Stimulated activated naive CD8-positive, alpha-beta T cell treated with anti-CD3 and anti-CD28 coated beads, Interleukin-15, amount 100 ng/mL, for 72 hours (primary cell): ENCODE results near the gene SZT2.
A peak's percentile ranks its signal among the peaks of the same experiment; 100 is the strongest.
"Not testable (repeated sequence)": the region's sequence is repeated elsewhere in the genome, so short reads cannot be mapped to it uniquely, and the experiment has no call there.

Experiments used
- ATAC-seq: fragments of 150-1000 bp; cut with Tn5 transposase; 2 replicates; pipeline ENCODE4 v1.10.0; 2021; ENCODE audit warnings: mild to moderate bottlenecking, moderate library complexity
- DNase-seq, 2 donors: peaks; one replicate each; pipeline ENCODE4 v3.0.0; 2021 to 2022
- H3K27ac Mint-ChIP-seq, 2 donors: one replicate each; pipeline ENCODE4 v1.8.0; 2022; ENCODE audit warnings: mild to moderate bottlenecking in 2 of 2, mixed read lengths in 2 of 2, moderate library complexity in 2 of 2
- H3K27me3 Mint-ChIP-seq: one replicate; pipeline ENCODE4 v1.8.0; 2022; ENCODE audit warnings: mixed read lengths
- H3K4me1 Mint-ChIP-seq: one replicate; pipeline ENCODE4 v1.8.0; 2022; ENCODE audit warnings: mild to moderate bottlenecking, mixed read lengths
- H3K4me3 Mint-ChIP-seq, 2 donors: one replicate each; pipeline ENCODE4 v1.8.0; 2022; ENCODE audit warnings: mild to moderate bottlenecking in 2 of 2, mixed read lengths in 2 of 2, moderate library complexity in 1 of 2
- H3K9me3 Mint-ChIP-seq, 2 donors: one replicate each; pipeline ENCODE4 v1.8.0; 2022; ENCODE audit warnings: mixed read lengths in 2 of 2

SZT2 gene

GRCh38 chr1:43400441-43400840, 10.7 kb downstream of the SZT2 start:
- peaks cover 12% of the 10 kb centered on the region for H3K4me1 Mint-ChIP-seq
- H3K27ac Mint-ChIP-seq, ATAC-seq, H3K27me3 Mint-ChIP-seq, DNase-seq, H3K9me3 Mint-ChIP-seq, H3K4me3 Mint-ChIP-seq: not testable (repeated sequence)

GRCh38 chr1:43402089-43402865, 12.6 kb downstream of the SZT2 start:
- Mint-ChIP-seq H3K9me3 (no peaks in the 10 kb centered on the region), H3K27ac (peak overlapping the region in 1 of 2 donors; percentile 59), H3K4me3 (no peak overlapping the region), H3K27me3 (no peaks in the 10 kb centered on the region), H3K4me1 (peaks cover 12% of the 10 kb centered on the region)
- ATAC-seq, result no peak
- no peak for DNase-seq

- Mint-ChIP-seq H3K27me3 (no peaks in the 10 kb centered on the region), H3K4me3 (no peak overlapping the region), H3K9me3 (no peaks in the 10 kb centered on the region), H3K4me1 (peaks cover 12% of the 10 kb centered on the region), H3K27ac (peak overlapping the region; percentile 42 to 69)
- DNase-seq (no peak), ATAC-seq (no peak)
Measured at GRCh38 chr1:43404353-43404752, 14.7 kb downstream of the SZT2 start.

- no peaks in the 10 kb centered on the region for H3K27me3 Mint-ChIP-seq
Measured at GRCh38 chr1:43405219-43405875, 15.6 kb downstream of the SZT2 start.

GRCh38 chr1:43405876-43406234, 16.2 kb downstream of the SZT2 start:
- peak overlapping the region; percentile 43 to 49 for H3K27ac Mint-ChIP-seq

More at GRCh38 chr1:43405219-43405875, 15.6 kb downstream of the SZT2 start:
- ATAC-seq (no peak), DNase-seq (no peak)
- Mint-ChIP-seq H3K9me3 (no peaks in the 10 kb centered on the region), H3K27ac (peak overlapping the region; percentile 43 to 49), H3K4me3 (no peak overlapping the region), H3K4me1 (peaks cover 12% of the 10 kb centered on the region)

GRCh38 chr1:43410571-43410970, 20.9 kb downstream of the SZT2 start:
- Mint-ChIP-seq H3K4me1 (no peaks in the 10 kb centered on the region), H3K27me3 (no peaks in the 10 kb centered on the region), H3K27ac (no peak overlapping the region), H3K9me3 (no peaks in the 10 kb centered on the region), H3K4me3 (no peak overlapping the region)
- DNase-seq (no peak), ATAC-seq (no peak)

More at GRCh38 chr1:43405876-43406234, 16.2 kb downstream of the SZT2 start:
- Mint-ChIP-seq H3K4me3 (no peak overlapping the region), H3K4me1 (peaks cover 12% of the 10 kb centered on the region), H3K27me3 (no peaks in the 10 kb centered on the region), H3K9me3 (no peaks in the 10 kb centered on the region)
- no peak for DNase-seq
- no peak for ATAC-seq

- not testable (repeated sequence) for H3K4me1 Mint-ChIP-seq, H3K27ac Mint-ChIP-seq, ATAC-seq, H3K9me3 Mint-ChIP-seq, H3K27me3 Mint-ChIP-seq, H3K4me3 Mint-ChIP-seq, DNase-seq
Measured at GRCh38 chr1:43413426-43413825, 23.7 kb downstream of the SZT2 start.

- H3K27me3 Mint-ChIP-seq, result no peaks in the 10 kb centered on the region
- no peak overlapping the region for H3K4me3 Mint-ChIP-seq
- DNase-seq (peak; percentile 64 to 66), ATAC-seq (peak; percentile 97)
- H3K4me1 Mint-ChIP-seq, result no peaks in the 10 kb centered on the region
- no peak overlapping the region for H3K27ac Mint-ChIP-seq
- H3K9me3 Mint-ChIP-seq, result no peaks in the 10 kb centered on the region
Measured at GRCh38 chr1:43414634-43415223, 25.0 kb downstream of the SZT2 start.

GRCh38 chr1:43415901-43416300, 26.2 kb downstream of the SZT2 start:
- Mint-ChIP-seq H3K27ac (no peak overlapping the region), H3K27me3 (no peaks in the 10 kb centered on the region), H3K4me1 (no peaks in the 10 kb centered on the region), H3K9me3 (no peaks in the 10 kb centered on the region), H3K4me3 (no peak overlapping the region)
- DNase-seq (no peak), ATAC-seq (no peak)

GRCh38 chr1:43418858-43419257, 29.2 kb downstream of the SZT2 start:
- Mint-ChIP-seq H3K4me1 (no peaks in the 10 kb centered on the region), H3K27me3 (no peaks in the 10 kb centered on the region), H3K4me3 (no peak overlapping the region), H3K9me3 (no peaks in the 10 kb centered on the region), H3K27ac (no peak overlapping the region)
- ATAC-seq, result no peak
- DNase-seq, result no peak

GRCh38 chr1:43419627-43420425, 30.1 kb downstream of the SZT2 start:
- H3K4me3 Mint-ChIP-seq, result no peak overlapping the region
- H3K27ac Mint-ChIP-seq, result no peak overlapping the region
- no peaks in the 10 kb centered on the region for H3K4me1 Mint-ChIP-seq
- H3K9me3 Mint-ChIP-seq, result no peaks in the 10 kb centered on the region
- no peak for DNase-seq
- no peaks in the 10 kb centered on the region for H3K27me3 Mint-ChIP-seq
- ATAC-seq, result no peak

GRCh38 chr1:43420874-43421273, 31.2 kb downstream of the SZT2 start:
- no peaks in the 10 kb centered on the region for H3K9me3 Mint-ChIP-seq
- ATAC-seq (no peak), DNase-seq (no peak)
- H3K27ac Mint-ChIP-seq, result no peak overlapping the region
- H3K27me3 Mint-ChIP-seq, result no peaks in the 10 kb centered on the region
- no peaks in the 10 kb centered on the region for H3K4me1 Mint-ChIP-seq
- no peak overlapping the region for H3K4me3 Mint-ChIP-seq

- no peak overlapping the region for H3K4me3 Mint-ChIP-seq
- peak overlapping the region in 1 of 2 donors; percentile 50 for H3K27ac Mint-ChIP-seq
- H3K9me3 Mint-ChIP-seq, result no peaks in the 10 kb centered on the region
- H3K4me1 Mint-ChIP-seq, result no peaks in the 10 kb centered on the region
- ATAC-seq (peak; percentile 6), DNase-seq (no peak)
- H3K27me3 Mint-ChIP-seq, result no peaks in the 10 kb centered on the region
Measured at GRCh38 chr1:43421396-43421795, 31.7 kb downstream of the SZT2 start.

GRCh38 chr1:43421976-43422750, 32.5 kb downstream of the SZT2 start:
- ATAC-seq (no peak), DNase-seq (no peak)
- Mint-ChIP-seq H3K4me3 (no peak overlapping the region), H3K27ac (peak overlapping the region in 1 of 2 donors; percentile 96), H3K9me3 (no peaks in the 10 kb centered on the region), H3K27me3 (no peaks in the 10 kb centered on the region), H3K4me1 (no peaks in the 10 kb centered on the region)
